GM12878 (cell line): ENCODE results near the gene EDARADD. TPM values are rescaled to one million over a fixed set of nuclear protein-coding genes. Genes with fewer than 3 reads are reported as not detected.

Experiments used
- ASH2L ChIP-seq: fragments of 300-600, 200-600 bp; sonication (generic); IDR thresholded peaks from 2 replicates; pipeline ENCODE4 v1.6.1; 2017; ENCODE audit warnings: low read depth, mild to moderate bottlenecking, borderline replicate concordance
- CUX1 ChIP-seq: IDR thresholded peaks from 2 replicates; pipeline ENCODE4 v1.6.1; 2012; ENCODE audit warnings: improper control_type of control experiment, low read depth, low read length; ENCODE audit not compliant: insufficient replicate concordance
- SIN3A ChIP-seq: IDR thresholded peaks from 2 replicates; pipeline ENCODE4 v1.6.1; 2012; ENCODE audit warnings: low read depth, low read length, improper control_type of control experiment
- STAT1 ChIP-seq: fragments of 450-650 bp; conservative IDR thresholded peaks from 2 replicates; pipeline ENCODE4 v1.6.1; 2014; ENCODE audit warnings: antibody characterized with exemption, mild to moderate bottlenecking
- ZBTB4 ChIP-seq: fragments of 450-650 bp; formaldehyde crosslinking; IDR thresholded peaks from 2 replicates; pipeline ENCODE4 v1.4.0; 2022; ENCODE audit warnings: mild to moderate bottlenecking, moderate library complexity
- polyA plus RNA-seq, 11 experiments: library from polyadenylated mRNA; depleted of rRNA in 4 of 11; unstranded in 6 of 11; stranded (reverse) in 5 of 11; fragments of >200 nt; fragmentation: Nextera tagmentation in 4 of 11; fragmentation: Illumina TruSeq in 1 of 11; extraction: Ambion mirVana in 4 of 11; extraction: Trizol in 1 of 11; gene quantifications; 1 replicate in 1 of 11; 2 replicates in 10 of 11; pipeline versions ENCODE4 v1.2.1 to v1.2.3, GENCODE V29; 2011 to 2016; ENCODE audit warnings: inconsistent platforms in 2 of 11, missing spikeins in 2 of 11, low read depth in 1 of 11
- total RNA-seq, 4 experiments: library from RNA; depleted of rRNA in 3 of 4; stranded (reverse); fragments of >200 nt in 3 of 4; fragmentation: Illumina TruSeq in 1 of 4; extraction: Trizol in 1 of 4; gene quantifications; 2 replicates each; pipeline versions ENCODE4 v1.2.1 to v1.2.3, GENCODE V29; 2013 to 2021

Gene EDARADD
- total and polyA plus RNA-seq, 10 of the 15 experiments (the other 5 are each of a cell fraction or from before 2014, with no cell fraction given) = 0.58 to 6.1 (median 4.7) TPM

GRCh38 chr1:236361909-236362590 is 32.0 kb upstream of the EDARADD start (continued):
- TF ChIP-seq ZBTB4 (CRISPR knock-in tag) (no peak), STAT1 (no peak), SIN3A (no peak), CUX1 (no peak), ASH2L (no peak)
